Hepatocyte (in vitro differentiated cells): ENCODE results near the gene TUBB1. TPM values are rescaled to one million over a fixed set of nuclear protein-coding genes. Genes with fewer than 3 reads are reported as not detected.
A peak's percentile ranks its signal among the peaks of the same experiment; 100 is the strongest.
"Not testable (repeated sequence)": the region's sequence is repeated elsewhere in the genome, so short reads cannot be mapped to it uniquely, and the experiment has no call there.

Source experiments
- DNase-seq: peaks from one replicate; pipeline ENCODE4 v3.0.0-alpha.2; 2016; ENCODE audit warnings: low spot score
- H2AFZ ChIP-seq: fragments of 200-600 bp; sonication (generic); 2 replicates; pipeline ENCODE4 v1.6.0; 2016; ENCODE audit warnings: antibody characterized with exemption, mild to moderate bottlenecking
- H3K27ac ChIP-seq: fragments of 200-600 bp; sonication (generic); 2 replicates; pipeline ENCODE4 v1.5.1; 2016; ENCODE audit warnings: mild to moderate bottlenecking
- H3K27me3 ChIP-seq: fragments of 200-600 bp; sonication (generic); 2 replicates; pipeline ENCODE4 v1.6.1; 2016
- H3K36me3 ChIP-seq: fragments of 200-600 bp; sonication (generic); replicated peaks from 2 replicates; pipeline ENCODE4 v1.5.1; 2016; ENCODE audit warnings: low read depth; ENCODE audit not compliant: insufficient read depth
- H3K4me1 ChIP-seq: fragments of 200-600 bp; sonication (generic); 2 replicates; pipeline ENCODE4 v1.5.1; 2016; ENCODE audit warnings: mild to moderate bottlenecking, moderate library complexity; ENCODE audit not compliant: insufficient read depth
- H3K4me2 ChIP-seq: fragments of 200-600 bp; sonication (generic); 2 replicates; pipeline ENCODE4 v1.6.0; 2016
- H3K4me3 ChIP-seq: fragments of 200-600 bp; sonication (generic); 2 replicates; pipeline ENCODE4 v1.5.1; 2016; ENCODE audit warnings: mild to moderate bottlenecking
- H3K79me2 ChIP-seq: fragments of 200-600 bp; sonication (generic); 2 replicates; pipeline ENCODE4 v1.6.0; 2017; ENCODE audit warnings: mild to moderate bottlenecking
- H3K9me2 ChIP-seq: fragments of 200-600 bp; sonication (generic); replicated peaks from 2 replicates; pipeline ENCODE4 v1.6.0; 2017; ENCODE audit warnings: mild to moderate bottlenecking; ENCODE audit not compliant: insufficient read depth
- H3K9me3 ChIP-seq: fragments of 200-600 bp; sonication (generic); 2 replicates; pipeline ENCODE4 v1.5.1; 2016; ENCODE audit warnings: low read depth, mild to moderate bottlenecking
- H4K20me1 ChIP-seq: fragments of 200-600 bp; sonication (generic); 2 replicates; pipeline ENCODE4 v1.6.0; 2016; ENCODE audit warnings: mild to moderate bottlenecking; ENCODE audit not compliant: insufficient read depth, poor library complexity, severe bottlenecking
- EZH2 ChIP-seq: fragments of 200-600 bp; sonication (generic); IDR thresholded peaks from 2 replicates; pipeline ENCODE4 v1.6.1; 2016; ENCODE audit warnings: antibody characterized with exemption, mild to moderate bottlenecking, borderline replicate concordance
- EZH2phosphoT487 ChIP-seq: fragments of 200-600 bp; sonication (generic); IDR thresholded peaks from one replicate; pipeline ENCODE4 v1.6.1; 2018; ENCODE audit warnings: antibody characterized with exemption, mild to moderate bottlenecking, low read depth, moderate library complexity; ENCODE audit not compliant: unreplicated experiment, severe bottlenecking
- WGBS: methylation state at CpG from one replicate; pipeline ENCODE4 v1.1.6; 2016; ENCODE audit warnings: low lambda C conversion rate; ENCODE audit errors: missing lambda C conversion rate; 5-methylcytosine and 5-hydroxymethylcytosine counted together
- polyA plus RNA-seq: library from polyadenylated mRNA; unstranded; fragments of >200 nt; fragmentation: Nextera tagmentation; extraction: Ambion mirVana; gene quantifications from 2 replicates; pipeline ENCODE4 v1.2.1, GENCODE V29; 2016
- total RNA-seq: library from RNA; depleted of rRNA; stranded (reverse); fragments of >200 nt; gene quantifications from 2 replicates; pipeline ENCODE4 v1.2.3, GENCODE V29; 2014
- TF ChIP-seq, protein P1 (sequence below): fragments of 200-600 bp; sonication (generic); IDR thresholded peaks from 2 replicates; pipeline ENCODE4 v1.5.1; 2016; ENCODE audit warnings: antibody characterized with exemption, mild to moderate bottlenecking; ENCODE audit not compliant: poor library complexity

Gene TUBB1
- total and polyA plus RNA-seq, 2 experiments from 2014 or later = 0.05 to 0.10 TPM

DNA sequence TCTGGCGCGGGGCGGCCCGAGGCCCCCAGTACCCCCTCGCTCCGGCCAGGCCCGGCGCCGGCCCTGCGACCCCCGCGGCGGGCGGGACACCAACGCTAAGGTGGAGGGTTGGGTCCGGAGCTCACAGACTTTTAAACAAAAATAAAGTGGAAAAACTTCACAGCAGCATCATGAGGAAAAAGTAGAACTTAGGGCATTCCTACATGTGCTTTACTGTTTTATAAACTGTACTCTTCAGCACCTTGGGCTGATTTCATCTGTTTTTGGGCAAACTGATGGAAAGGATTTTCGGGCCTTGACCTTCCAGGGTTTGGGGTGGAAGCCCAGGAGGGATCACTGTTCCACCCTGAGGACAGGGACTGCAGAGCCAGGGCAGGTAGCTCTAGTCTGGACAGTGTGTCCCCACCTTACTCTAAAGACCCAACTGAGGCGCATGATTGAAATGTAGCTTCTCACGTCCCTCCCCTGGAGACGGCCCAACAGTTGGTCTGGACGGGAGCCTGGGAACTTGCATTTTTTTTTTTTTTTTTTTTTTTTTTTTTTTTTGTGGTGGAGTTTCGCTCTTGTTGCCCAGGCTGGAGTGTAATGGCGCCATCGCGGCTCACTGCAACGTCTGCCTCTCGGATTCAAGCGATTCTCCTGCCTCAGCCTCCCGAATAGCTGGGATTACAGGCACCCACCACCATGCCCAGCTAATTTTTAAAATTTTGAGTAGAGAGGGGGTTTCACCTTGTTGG lies 37.4 kb upstream of the TUBB1 start:
- no peaks in the 10 kb centered on the region for H3K9me2 ChIP-seq
- H3K27ac ChIP-seq = peak overlapping the region; percentile 93
- peak; percentile 22 for DNase-seq
- no peaks in the 10 kb centered on the region for H3K36me3 ChIP-seq
- WGBS = 24% methylated on average over 21 of the region's 29 CpGs
- H3K79me2 ChIP-seq = peaks cover 47% of the 10 kb centered on the region
- H4K20me1 ChIP-seq = peaks cover 15% of the 10 kb centered on the region
- peak overlapping the region; percentile 83 for H3K4me3 ChIP-seq
- peak overlapping the region; percentile 87 for H2AFZ ChIP-seq
- H3K4me2 ChIP-seq = peak overlapping the region; percentile 97
- H3K9me3 ChIP-seq = no peaks in the 10 kb centered on the region
- TF ChIP-seq EZH2phosphoT487 (no peak), EZH2 (no peak)
- TF ChIP-seq, protein P1, sequence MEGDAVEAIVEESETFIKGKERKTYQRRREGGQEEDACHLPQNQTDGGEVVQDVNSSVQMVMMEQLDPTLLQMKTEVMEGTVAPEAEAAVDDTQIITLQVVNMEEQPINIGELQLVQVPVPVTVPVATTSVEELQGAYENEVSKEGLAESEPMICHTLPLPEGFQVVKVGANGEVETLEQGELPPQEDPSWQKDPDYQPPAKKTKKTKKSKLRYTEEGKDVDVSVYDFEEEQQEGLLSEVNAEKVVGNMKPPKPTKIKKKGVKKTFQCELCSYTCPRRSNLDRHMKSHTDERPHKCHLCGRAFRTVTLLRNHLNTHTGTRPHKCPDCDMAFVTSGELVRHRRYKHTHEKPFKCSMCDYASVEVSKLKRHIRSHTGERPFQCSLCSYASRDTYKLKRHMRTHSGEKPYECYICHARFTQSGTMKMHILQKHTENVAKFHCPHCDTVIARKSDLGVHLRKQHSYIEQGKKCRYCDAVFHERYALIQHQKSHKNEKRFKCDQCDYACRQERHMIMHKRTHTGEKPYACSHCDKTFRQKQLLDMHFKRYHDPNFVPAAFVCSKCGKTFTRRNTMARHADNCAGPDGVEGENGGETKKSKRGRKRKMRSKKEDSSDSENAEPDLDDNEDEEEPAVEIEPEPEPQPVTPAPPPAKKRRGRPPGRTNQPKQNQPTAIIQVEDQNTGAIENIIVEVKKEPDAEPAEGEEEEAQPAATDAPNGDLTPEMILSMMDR = no peak
- no peaks in the 10 kb centered on the region for H3K27me3 ChIP-seq
- H3K4me1 ChIP-seq = peaks cover 22% of the 10 kb centered on the region

DNA sequence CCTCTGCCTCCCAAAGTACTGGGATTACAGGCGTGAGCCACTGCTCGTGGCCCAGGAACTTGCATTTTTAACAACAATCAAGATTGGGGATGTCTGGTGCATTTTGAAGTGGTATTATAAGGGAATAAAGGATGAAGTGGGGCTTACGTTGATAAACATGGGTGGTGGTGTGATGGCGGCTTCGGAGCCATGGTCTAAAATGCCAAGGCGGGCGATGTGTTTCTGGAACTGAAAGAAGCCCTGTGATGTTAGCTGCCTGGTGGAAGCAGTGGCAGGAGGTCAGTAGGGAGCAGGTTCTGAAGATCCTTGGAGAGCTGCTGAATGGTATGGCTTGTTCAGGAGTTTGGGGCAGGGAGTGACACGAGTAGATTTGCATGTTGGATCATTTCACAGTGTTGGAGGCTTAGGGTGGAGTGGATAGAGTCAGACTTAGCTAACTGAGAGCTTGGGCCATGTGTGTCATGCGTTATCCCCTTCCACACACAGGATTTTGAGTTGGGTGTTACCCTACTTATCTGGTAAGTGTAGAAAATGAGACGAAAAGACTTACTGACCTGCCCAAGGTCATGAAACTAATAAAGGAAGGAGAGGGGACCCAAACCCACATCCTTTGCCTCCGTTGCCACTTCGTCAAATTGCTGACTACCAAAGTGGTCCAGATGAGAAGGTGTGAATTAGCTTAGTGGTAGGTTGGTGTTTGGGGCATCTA lies 36.7 kb upstream of the TUBB1 start:
- 94% methylated on average over 12 of the region's 12 CpGs for WGBS
- Histone ChIP-seq H3K4me3 (no peak overlapping the region), H2AFZ (no peak overlapping the region), H3K4me1 (peaks cover 22% of the 10 kb centered on the region), H3K4me2 (peak overlapping the region; percentile 97), H3K9me2 (no peaks in the 10 kb centered on the region), H3K27me3 (no peaks in the 10 kb centered on the region), H3K79me2 (peaks cover 55% of the 10 kb centered on the region), H3K27ac (no peak overlapping the region), H4K20me1 (peaks cover 15% of the 10 kb centered on the region), H3K9me3 (no peaks in the 10 kb centered on the region), H3K36me3 (peaks cover 6% of the 10 kb centered on the region)
- DNase-seq = peak; percentile 2
- TF ChIP-seq, protein P1 = no peak
- TF ChIP-seq EZH2 (no peak), EZH2phosphoT487 (no peak)

DNA sequence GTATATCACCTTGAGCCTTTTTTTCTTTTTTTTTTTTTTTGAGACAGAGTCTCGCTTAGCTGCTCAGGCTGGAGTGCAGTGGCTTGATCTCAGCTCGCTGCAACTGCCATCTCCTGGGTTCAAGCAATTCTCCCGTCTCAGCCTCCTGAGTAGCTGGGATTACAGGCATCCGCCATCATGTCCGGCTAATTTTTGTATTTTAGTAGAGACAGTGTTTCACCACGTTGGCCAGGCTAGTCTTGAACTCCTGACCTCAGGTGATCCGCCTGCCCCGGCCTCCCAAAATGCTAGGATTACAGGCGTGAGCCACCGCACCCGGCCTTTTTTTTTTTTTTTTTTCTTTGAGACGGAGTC lies 36.1 kb upstream of the TUBB1 start:
- H3K4me2 ChIP-seq, DNase-seq, H2AFZ ChIP-seq, H3K9me2 ChIP-seq, H3K36me3 ChIP-seq, H3K27me3 ChIP-seq, H3K4me3 ChIP-seq, H3K9me3 ChIP-seq, H3K27ac ChIP-seq: not testable (repeated sequence)
- H3K79me2 ChIP-seq = peaks cover 57% of the 10 kb centered on the region
- 98% methylated on average over 12 of the region's 12 CpGs for WGBS
- peaks cover 15% of the 10 kb centered on the region for H4K20me1 ChIP-seq
- H3K4me1 ChIP-seq = peaks cover 22% of the 10 kb centered on the region

DNA sequence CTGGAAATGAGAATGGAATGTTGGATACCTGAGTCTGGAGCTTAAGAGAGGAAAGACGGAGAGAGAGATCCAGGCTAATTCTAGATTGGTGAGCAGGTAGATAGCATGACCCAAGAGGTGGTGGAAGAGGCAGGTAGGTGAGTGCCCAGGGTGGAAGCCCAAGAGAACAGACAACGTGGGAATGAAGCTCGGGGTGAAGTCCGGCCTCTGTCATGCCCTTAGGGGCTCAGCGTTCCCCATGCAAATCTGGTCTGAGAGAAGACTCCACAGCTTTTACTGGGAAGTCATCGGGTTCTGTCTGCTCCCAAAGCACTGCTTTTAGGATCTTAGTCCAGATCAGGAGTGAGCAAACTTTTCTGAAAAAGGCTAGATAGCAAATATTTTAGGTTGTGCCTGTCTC lies 34.5 kb upstream of the TUBB1 start:
- 82% methylated on average over 6 of the region's 6 CpGs for WGBS
- Histone ChIP-seq H3K27me3 (no peaks in the 10 kb centered on the region), H3K4me2 (no peak overlapping the region), H3K36me3 (peaks cover 6% of the 10 kb centered on the region), H3K79me2 (peaks cover 57% of the 10 kb centered on the region), H3K27ac (no peak overlapping the region), H3K4me3 (no peak overlapping the region), H4K20me1 (peaks cover 15% of the 10 kb centered on the region), H3K9me3 (no peaks in the 10 kb centered on the region), H2AFZ (no peak overlapping the region), H3K9me2 (no peaks in the 10 kb centered on the region), H3K4me1 (peaks cover 22% of the 10 kb centered on the region)
- no peak for DNase-seq
- TF ChIP-seq, protein P1 = no peak
- TF ChIP-seq EZH2 (no peak), EZH2phosphoT487 (no peak)
